Breast epithelium (tissue), 4 donors: ENCODE data around the gene AMIGO3. TPM values are rescaled to one million over a fixed set of nuclear protein-coding genes. Genes with fewer than 3 reads are reported as not detected.
A peak's percentile ranks its signal among the peaks of the same experiment; 100 is the strongest.

Experiments used
- DNase-seq, 2 donors: peaks; one replicate each; pipeline ENCODE4 v3.0.0-alpha.2; 2019; ENCODE audit warnings: low spot score in 2 of 2
- H3K27ac ChIP-seq, 2 donors: fragments of 200-600 bp; sonication (generic) in 1 of 2; one replicate each; pipeline ENCODE4 v1.5.1; 2016 to 2019; ENCODE audit warnings: mild to moderate bottlenecking in 1 of 2
- H3K27me3 ChIP-seq, 2 donors: fragments of 200-600 bp; sonication (generic) in 1 of 2; one replicate each; pipeline versions ENCODE4 v1.5.1 to v1.6.0; 2017 to 2019; ENCODE audit warnings: control low read depth in 1 of 2, mild to moderate bottlenecking in 1 of 2
- H3K36me3 ChIP-seq: fragments of 200-600 bp; one replicate; pipeline ENCODE4 v1.5.1; 2019
- H3K4me1 ChIP-seq, 2 donors: fragments of 200-600 bp; sonication (generic); one replicate each; pipeline ENCODE4 v1.5.1; 2016 to 2019; ENCODE audit warnings: control low read depth in 1 of 2
- H3K4me3 ChIP-seq, 3 donors: fragments of 200-600 bp; sonication (generic); 1 replicate in 2 of 3; 2 replicates in 1 of 3; pipeline ENCODE4 v1.5.1; 2016 to 2019; ENCODE audit warnings: mild to moderate bottlenecking in 3 of 3, moderate library complexity in 2 of 3
- H3K9me3 ChIP-seq, 2 donors: fragments of 200-600 bp; sonication (generic) in 1 of 2; one replicate each; pipeline ENCODE4 v1.5.1; 2016 to 2019; ENCODE audit warnings: control low read depth in 1 of 2
- CTCF ChIP-seq, 3 donors: fragments of 450-650 bp; IDR thresholded peaks; one replicate each; pipeline ENCODE4 v1.5.1; 2016 to 2017; ENCODE audit warnings: antibody characterized with exemption in 3 of 3, mild to moderate bottlenecking in 3 of 3, moderate library complexity in 3 of 3
- POLR2A ChIP-seq: fragments of 450-650 bp; IDR thresholded peaks from one replicate; pipeline ENCODE4 v1.6.1; 2016; ENCODE audit warnings: antibody characterized with exemption, mild to moderate bottlenecking, moderate library complexity
- POLR2AphosphoS5 ChIP-seq, 3 donors: sonication (generic); formaldehyde crosslinking; IDR thresholded peaks; one replicate each; pipeline ENCODE4 v1.6.1; 2017; ENCODE audit warnings: antibody characterized with exemption in 3 of 3
- intact Hi-C: fragments of 100-400 bp; cut with DNase I; formaldehyde crosslinking; loops from one replicate; pipeline ENCODE4 v1.15.1; 2023; ENCODE audit warnings: low total_unique reads
- total RNA-seq, 3 donors: library from RNA; depleted of rRNA; stranded (reverse); fragments of >200 nt; gene quantifications; one replicate each; pipeline ENCODE4 v1.1.0, GENCODE V29; 2016

Gene AMIGO3
- total RNA-seq, 3 donors from 2014 or later = 0.98 to 1.3 (median 1.0) TPM

GRCh38 chr3:49674497-49674983, 44.9 kb downstream of the AMIGO3 start:
- Histone ChIP-seq H3K9me3 (no peaks in the 10 kb centered on the region), H3K27me3 (no peaks in the 10 kb centered on the region), H3K36me3 (peaks cover 7% of the 10 kb centered on the region), H3K4me1 (peaks cover 3 to 6% of the 10 kb centered on the region in 2 donors), H3K27ac (peak overlapping the region; percentile 91 to 94), H3K4me3 (peak overlapping the region; percentile 76 to 95 (median 91))
- intact Hi-C loops = loop anchor here (5.0 kb wide), 1 partner anchor 137 kb away; no protein-coding TSS in a partner anchor
- TF ChIP-seq POLR2AphosphoS5 (IDR thresholded peaks at IDR 0.05) = no peak
- no peak for TF ChIP-seq POLR2A
- no peak for TF ChIP-seq CTCF (IDR thresholded peaks at IDR 0.05)
- DNase-seq = no peak

GRCh38 chr3:49673715-49674496, 45.6 kb downstream of the AMIGO3 start, which contains the start of gene APEH:
APEH (plus strand) TSS chr3:49674351; CDS start chr3:49674402, 51 bp downstream.
- no peak for TF ChIP-seq CTCF (IDR thresholded peaks at IDR 0.05)
- TF ChIP-seq POLR2AphosphoS5 (IDR thresholded peaks at IDR 0.05) = peak; percentile 40 to 57 (median 41)
- peak; percentile 23 for TF ChIP-seq POLR2A
- Histone ChIP-seq H3K4me1 (peaks cover 3 to 6% of the 10 kb centered on the region in 2 donors), H3K27ac (peak within 1 kb of the TSS; percentile 91 to 94), H3K9me3 (no peaks in the 10 kb centered on the region), H3K27me3 (no peaks in the 10 kb centered on the region), H3K4me3 (peak within 1 kb of the TSS; percentile 76 to 95 (median 91)), H3K36me3 (peaks cover under 1% of the 10 kb centered on the region)
- peak; percentile 93 to 95 for DNase-seq
- intact Hi-C loops = loop anchor here (5.0 kb wide), 1 partner anchor 137 kb away; no protein-coding TSS in a partner anchor

GRCh38 chr3:49673121-49673714, 46.3 kb downstream of the AMIGO3 start:
- peak overlapping the region; percentile 76 to 95 (median 91) for H3K4me3 ChIP-seq

GRCh38 chr3:49671291-49672288, 47.9 kb downstream of the AMIGO3 start:
- Histone ChIP-seq H3K4me3 (no peak overlapping the region), H3K36me3 (no peaks in the 10 kb centered on the region), H3K27me3 (no peaks in the 10 kb centered on the region), H3K9me3 (no peaks in the 10 kb centered on the region), H3K4me1 (peaks cover 3 to 6% of the 10 kb centered on the region in 2 donors), H3K27ac (no peak overlapping the region)
- peak; percentile 68 to 76 for DNase-seq
- intact Hi-C loops = loop anchor here (5.0 kb wide), 1 partner anchor 134 kb away; no protein-coding TSS in a partner anchor
- TF ChIP-seq POLR2A (no peak), CTCF (IDR thresholded peaks at IDR 0.05) (peak; percentile 41 to 84 (median 73)), POLR2AphosphoS5 (IDR thresholded peaks at IDR 0.05) (no peak)

More at GRCh38 chr3:49673121-49673714, 46.3 kb downstream of the AMIGO3 start:
- Histone ChIP-seq H3K27me3 (no peaks in the 10 kb centered on the region), H3K9me3 (no peaks in the 10 kb centered on the region), H3K4me1 (peaks cover 3 to 6% of the 10 kb centered on the region in 2 donors), H3K36me3 (no peaks in the 10 kb centered on the region), H3K27ac (peak overlapping the region; percentile 91 to 94)
- no peak for DNase-seq
- TF ChIP-seq POLR2A (no peak), CTCF (IDR thresholded peaks at IDR 0.05) (no peak), POLR2AphosphoS5 (IDR thresholded peaks at IDR 0.05) (no peak)
- intact Hi-C loops = loop anchor here (5.0 kb wide), 1 partner anchor 136 kb away; no protein-coding TSS in a partner anchor
